ENCODE data around the gene ZFYVE27.

The ZFYVE27 gene, protein sequence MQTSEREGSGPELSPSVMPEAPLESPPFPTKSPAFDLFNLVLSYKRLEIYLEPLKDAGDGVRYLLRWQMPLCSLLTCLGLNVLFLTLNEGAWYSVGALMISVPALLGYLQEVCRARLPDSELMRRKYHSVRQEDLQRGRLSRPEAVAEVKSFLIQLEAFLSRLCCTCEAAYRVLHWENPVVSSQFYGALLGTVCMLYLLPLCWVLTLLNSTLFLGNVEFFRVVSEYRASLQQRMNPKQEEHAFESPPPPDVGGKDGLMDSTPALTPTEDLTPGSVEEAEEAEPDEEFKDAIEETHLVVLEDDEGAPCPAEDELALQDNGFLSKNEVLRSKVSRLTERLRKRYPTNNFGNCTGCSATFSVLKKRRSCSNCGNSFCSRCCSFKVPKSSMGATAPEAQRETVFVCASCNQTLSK

DNA sequence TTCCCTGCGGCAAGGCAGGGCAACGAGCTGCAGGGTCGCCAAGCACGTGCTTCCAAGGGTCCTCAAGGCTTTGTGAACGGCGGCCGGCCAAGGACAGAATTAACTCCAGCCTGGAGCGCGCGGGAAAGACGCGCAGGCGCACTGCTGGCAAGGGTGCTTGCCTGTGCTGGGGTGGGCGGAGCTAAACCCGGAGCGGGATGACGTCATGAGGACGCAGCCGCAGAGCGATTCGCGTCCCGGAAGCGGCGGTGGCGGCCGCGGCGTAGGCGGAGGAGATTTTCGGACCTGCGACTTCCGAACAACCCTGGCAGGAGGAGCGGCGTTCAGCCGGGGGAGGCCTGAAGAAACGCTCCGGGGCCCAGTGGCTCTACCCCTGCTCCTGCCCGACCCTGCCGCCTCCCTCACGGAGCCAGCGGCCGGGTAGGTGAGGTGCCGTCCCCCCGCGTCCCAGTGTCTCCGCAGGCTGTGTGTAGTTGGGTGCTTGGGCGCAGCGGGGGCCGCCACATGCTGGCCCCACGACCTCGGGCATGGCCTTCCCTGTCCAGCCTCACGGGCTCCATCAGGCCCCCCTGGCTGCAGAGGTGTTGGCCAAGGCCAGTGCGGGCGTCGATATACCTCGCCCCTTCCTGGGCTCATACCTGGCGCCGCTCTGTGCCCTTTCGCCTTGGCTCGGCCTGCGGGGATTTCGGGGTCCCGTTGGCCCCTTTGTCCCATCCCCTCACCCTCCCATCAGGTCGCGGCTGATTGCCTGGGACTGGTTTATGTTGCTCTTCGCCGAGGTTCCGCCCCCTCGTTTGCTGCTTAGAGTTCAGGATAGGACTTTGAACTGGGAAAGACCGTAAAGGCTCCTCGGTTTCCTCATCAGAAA lies at the start of gene ZFYVE27:
Gene ZFYVE27, plus strand, starts transcription at position 227 of the 868 bp plus-strand sequence. CDS start 1,350 bp downstream, outside the sequence.
- ChIA-PET POLR2A (interaction anchor here (0.6 to 2.3 kb wide), 23 partner anchors 8 to 380 kb away, joined by 3 to 30 read pairs (median 3); partner anchors contain the start of genes AVPI1 and MARVELD1), CTCF (interaction anchor here (1.0 to 15.2 kb wide), 8 partner anchors 10 to 304 kb away, joined by 3 to 487 read pairs (median 4); partner anchors contain the start of gene MARVELD1)
- Histone ChIP-seq H3K9me3 (ENCODE audit: control insufficient read depth, insufficient read depth, low read depth, low read length) (no peaks in the 10 kb centered on the region), H3K36me3 (ENCODE audit: control insufficient read depth in 2 of 2, insufficient read depth in 1 of 2, low read length in 2 of 2) (peaks cover 8 to 33% of the 10 kb centered on the region in 2 experiments), H3K27ac (ENCODE audit: extremely low read depth, low read depth, low read length) (peak within 1 kb of the TSS; percentile 59; the same call in 1 of the 2 replicates), H3K4me3 (ENCODE audit: low read depth, low read length) (peak within 1 kb of the TSS; percentile 91), H3K4me1 (ENCODE audit: control insufficient read depth, insufficient read depth, low read length) (0 out of 2 replicates have a peak, but pooled peaks cover 2% of the 10 kb centered on the region)
- TF ChIP-seq BCL11B (tag by site-specific recombination; IDR thresholded peaks at IDR 0.05; ENCODE audit: low read depth) (peak; percentile 48; the same call in 1 of the 2 replicates), ZNF792 (tag by site-specific recombination; IDR thresholded peaks at IDR 0.05) (no peak), ZNF324 (tag by site-specific recombination; IDR thresholded peaks at IDR 0.05) (peak; percentile 19; the same call in 1 of the 2 replicates), ZSCAN30 (tag by site-specific recombination; IDR thresholded peaks at IDR 0.05) (peak; percentile 49), ZBTB10 (tag by site-specific recombination; IDR thresholded peaks at IDR 0.05) (peak; percentile 47; the same call in 1 of the 2 replicates), HOXC10 (CRISPR knock-in tag; IDR thresholded peaks at IDR 0.05) (no peak), ZNF37A (tag by site-specific recombination; IDR thresholded peaks at IDR 0.05) (no peak), GLIS2 (tag by site-specific recombination; IDR thresholded peaks at IDR 0.05) (peak; percentile 61), ZFP69B (tag by site-specific recombination; IDR thresholded peaks at IDR 0.05) (peak; percentile 74; the same call in 1 of the 2 replicates), ZFHX2 (tag by site-specific recombination; conservative IDR thresholded peaks at IDR 0.05) (peak; percentile 86), ZNF660 (tag by site-specific recombination; IDR thresholded peaks at IDR 0.05) (peak; percentile 31; the same call in 1 of the 2 replicates), ZFP37 (tag by site-specific recombination; IDR thresholded peaks at IDR 0.05) (0 out of 2 replicates have a peak, but pooled peaks have one; percentile 40), ZNF626 (tag by site-specific recombination; IDR thresholded peaks at IDR 0.05) (no peak), ZNF843 (tag by site-specific recombination; IDR thresholded peaks at IDR 0.05) (0 out of 2 replicates have a peak, but pooled peaks have one; percentile 31), ZNF391 (tag by site-specific recombination; IDR thresholded peaks at IDR 0.05; ENCODE audit: borderline replicate concordance, low read depth) (peak; percentile 77; the same call in 1 of the 2 replicates), ZSCAN18 (tag by site-specific recombination; IDR thresholded peaks at IDR 0.05) (0 out of 2 replicates have a peak, but pooled peaks have one; percentile 51), ZNF132 (tag by site-specific recombination; IDR thresholded peaks at IDR 0.05; ENCODE audit: borderline replicate concordance) (no peak)
- TF ChIP-seq, protein P1, sequence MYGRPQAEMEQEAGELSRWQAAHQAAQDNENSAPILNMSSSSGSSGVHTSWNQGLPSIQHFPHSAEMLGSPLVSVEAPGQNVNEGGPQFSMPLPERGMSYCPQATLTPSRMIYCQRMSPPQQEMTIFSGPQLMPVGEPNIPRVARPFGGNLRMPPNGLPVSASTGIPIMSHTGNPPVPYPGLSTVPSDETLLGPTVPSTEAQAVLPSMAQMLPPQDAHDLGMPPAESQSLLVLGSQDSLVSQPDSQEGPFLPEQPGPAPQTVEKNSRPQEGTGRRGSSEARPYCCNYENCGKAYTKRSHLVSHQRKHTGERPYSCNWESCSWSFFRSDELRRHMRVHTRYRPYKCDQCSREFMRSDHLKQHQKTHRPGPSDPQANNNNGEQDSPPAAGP (tag by site-specific recombination; IDR thresholded peaks at IDR 0.05), result peak; percentile 72
- TF ChIP-seq, protein P2, sequence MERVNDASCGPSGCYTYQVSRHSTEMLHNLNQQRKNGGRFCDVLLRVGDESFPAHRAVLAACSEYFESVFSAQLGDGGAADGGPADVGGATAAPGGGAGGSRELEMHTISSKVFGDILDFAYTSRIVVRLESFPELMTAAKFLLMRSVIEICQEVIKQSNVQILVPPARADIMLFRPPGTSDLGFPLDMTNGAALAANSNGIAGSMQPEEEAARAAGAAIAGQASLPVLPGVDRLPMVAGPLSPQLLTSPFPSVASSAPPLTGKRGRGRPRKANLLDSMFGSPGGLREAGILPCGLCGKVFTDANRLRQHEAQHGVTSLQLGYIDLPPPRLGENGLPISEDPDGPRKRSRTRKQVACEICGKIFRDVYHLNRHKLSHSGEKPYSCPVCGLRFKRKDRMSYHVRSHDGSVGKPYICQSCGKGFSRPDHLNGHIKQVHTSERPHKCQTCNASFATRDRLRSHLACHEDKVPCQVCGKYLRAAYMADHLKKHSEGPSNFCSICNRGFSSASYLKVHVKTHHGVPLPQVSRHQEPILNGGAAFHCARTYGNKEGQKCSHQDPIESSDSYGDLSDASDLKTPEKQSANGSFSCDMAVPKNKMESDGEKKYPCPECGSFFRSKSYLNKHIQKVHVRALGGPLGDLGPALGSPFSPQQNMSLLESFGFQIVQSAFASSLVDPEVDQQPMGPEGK (tag by site-specific recombination; IDR thresholded peaks at IDR 0.05), result peak; percentile 82; the same call in 1 of the 2 replicates
- TF ChIP-seq, protein P3, sequence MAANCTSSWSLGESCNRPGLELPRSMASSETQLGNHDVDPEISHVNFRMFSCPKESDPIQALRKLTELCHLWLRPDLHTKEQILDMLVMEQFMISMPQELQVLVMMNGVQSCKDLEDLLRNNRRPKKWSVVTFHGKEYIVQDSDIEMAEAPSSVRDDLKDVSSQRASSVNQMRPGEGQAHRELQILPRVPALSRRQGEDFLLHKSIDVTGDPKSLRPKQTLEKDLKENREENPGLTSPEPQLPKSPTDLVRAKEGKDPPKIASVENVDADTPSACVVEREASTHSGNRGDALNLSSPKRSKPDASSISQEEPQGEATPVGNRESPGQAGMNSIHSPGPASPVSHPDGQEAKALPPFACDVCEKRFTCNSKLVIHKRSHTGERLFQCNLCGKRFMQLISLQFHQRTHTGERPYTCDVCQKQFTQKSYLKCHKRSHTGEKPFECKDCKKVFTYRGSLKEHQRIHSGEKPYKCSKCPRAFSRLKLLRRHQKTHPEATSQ (tag by site-specific recombination; IDR thresholded peaks at IDR 0.05), result peak; percentile 43; the same call in 1 of the 2 replicates

Measured in HEK293 (cell line).